ENCODE data around the gene RNF183.
"Not testable (repeated sequence)": the region's sequence is repeated elsewhere in the genome, so short reads cannot be mapped to it uniquely, and the experiment has no call there.

Gene RNF183

GRCh38 chr9:113269871-113270270 lies 33.3 kb downstream of the RNF183 start:
- no peak for DNase-seq

- no peak for DNase-seq
Observed at GRCh38 chr9:113269355-113269754, 33.8 kb downstream of the RNF183 start.

- DNase-seq, result no peak
Observed at GRCh38 chr9:113267911-113268566, 35.1 kb downstream of the RNF183 start.

GRCh38 chr9:113266174-113266573 lies 37.0 kb downstream of the RNF183 start:
- no peak for DNase-seq

GRCh38 chr9:113261917-113262671 lies 41.1 kb downstream of the RNF183 start:
- DNase-seq, result no peak

GRCh38 chr9:113258282-113258681 lies 44.9 kb downstream of the RNF183 start:
- no peak for DNase-seq

GRCh38 chr9:113257863-113258262 lies 45.3 kb downstream of the RNF183 start:
- no peak for DNase-seq

- DNase-seq, result no peak
Observed at GRCh38 chr9:113255438-113255837, 47.7 kb downstream of the RNF183 start.

- no peak for DNase-seq
Observed at GRCh38 chr9:113254991-113255390, 48.2 kb downstream of the RNF183 start.

- DNase-seq, result no peak
Observed at GRCh38 chr9:113250807-113251206, 52.4 kb downstream of the RNF183 start.

GRCh38 chr9:113249661-113250060 lies 53.5 kb downstream of the RNF183 start:
- not testable (repeated sequence) for DNase-seq

GRCh38 chr9:113247640-113248039 lies 55.5 kb downstream of the RNF183 start:
- no peak for DNase-seq
